ENCODE results near the gene VAT1L. TPM values are rescaled to one million over a fixed set of nuclear protein-coding genes. Genes with fewer than 3 reads are reported as not detected.

VAT1L gene
- total and polyA plus RNA-seq, 10 donors, result 0.02 to 0.23 (median 0.10) TPM; not detected in 4

- no peak for DNase-seq
- TF ChIP-seq CTCF (IDR thresholded peaks at IDR 0.05 in 8 of 11, conservative IDR thresholded peaks at IDR 0.05 in 3 of 11), result no peak
- TF ChIP-seq POLR2AphosphoS5 (IDR thresholded peaks at IDR 0.05), result no peak
- no peak for TF ChIP-seq POLR2A (IDR thresholded peaks at IDR 0.05)
- Histone ChIP-seq H3K9me3 (no peaks in the 10 kb centered on the region), H3K27me3 (replicated peaks in 1 of 7) (peaks cover 0 to 40% (median 4%) of the 10 kb centered on the region in 7 donors), H3K4me1 (no peaks in the 10 kb centered on the region), H3K27ac (no peak overlapping the region), H3K36me3 (no peaks in the 10 kb centered on the region), H3K4me3 (no peak overlapping the region)
- intact Hi-C loops (cut with DNase I; ENCODE audit: low total_unique reads), result no loop called here
- 86 to 96% (median 89%) methylated on average over 5 of the region's 5 CpGs for WGBS, 5 donors
These were observed 235.8 kb downstream of the VAT1L start for GRCh38 chr16:78024159-78024558.

- Histone ChIP-seq H3K36me3 (no peaks in the 10 kb centered on the region), H3K27ac (no peak overlapping the region), H3K27me3 (replicated peaks in 1 of 7) (peaks cover 0 to 40% (median 4%) of the 10 kb centered on the region in 7 donors), H3K4me1 (no peaks in the 10 kb centered on the region), H3K4me3 (no peak overlapping the region), H3K9me3 (no peaks in the 10 kb centered on the region)
- TF ChIP-seq CTCF (IDR thresholded peaks at IDR 0.05 in 8 of 11, conservative IDR thresholded peaks at IDR 0.05 in 3 of 11) (no peak), POLR2AphosphoS5 (IDR thresholded peaks at IDR 0.05) (no peak), POLR2A (IDR thresholded peaks at IDR 0.05) (no peak)
- intact Hi-C loops (cut with DNase I; ENCODE audit: low total_unique reads), result no loop called here
- no peak for DNase-seq
- 95 to 100% (median 97%) methylated on average over 1 of the region's 1 CpG for WGBS, 5 donors
These were observed 237.3 kb downstream of the VAT1L start for GRCh38 chr16:78025631-78026030.

GRCh38 chr16:78028018-78028417 is 239.7 kb downstream of the VAT1L start:
- no peak overlapping the region for H3K4me3 ChIP-seq
- no peaks in the 10 kb centered on the region for H3K4me1 ChIP-seq
- H3K27ac ChIP-seq, result no peak overlapping the region
- TF ChIP-seq POLR2AphosphoS5 (IDR thresholded peaks at IDR 0.05) (no peak), POLR2A (IDR thresholded peaks at IDR 0.05) (no peak), CTCF (IDR thresholded peaks at IDR 0.05 in 8 of 11, conservative IDR thresholded peaks at IDR 0.05 in 3 of 11) (no peak)
- H3K9me3 ChIP-seq, result no peaks in the 10 kb centered on the region
- DNase-seq, result no peak
- intact Hi-C loops (cut with DNase I; ENCODE audit: low total_unique reads), result no loop called here
- 36 to 61% (median 44%) methylated on average over 3 of the region's 3 CpGs for WGBS, 5 donors
- H3K36me3 ChIP-seq, result no peaks in the 10 kb centered on the region
- peaks cover 0 to 36% (median 4%) of the 10 kb centered on the region in 7 donors for H3K27me3 ChIP-seq (replicated peaks in 1 of 7)

Other genes with a start within 250 kb of the VAT1L start
- gene NUDT7, start 66.0 kb upstream of the VAT1L start, total RNA-seq, result 10 to 100 TPM in 3 of 7 donors, 1 to 10 TPM in 4; 5.2 to 12.0 (median 8.6) TPM
- 10 to 100 TPM in 2 of 3 donors, 1 to 10 TPM in 1; 6.6 to 14.0 (median 10.8) TPM for gene NUDT7, start 66.0 kb upstream of the VAT1L start, polyA plus RNA-seq
- not detected for gene CLEC3A, start 234.0 kb downstream of the VAT1L start, total RNA-seq
- gene CLEC3A, start 234.0 kb downstream of the VAT1L start, polyA plus RNA-seq, result not detected

Measured in spleen (tissue), 11 donors.